A549 (cell line): ENCODE data around the gene ELL3. TPM values are rescaled to one million over a fixed set of nuclear protein-coding genes. Genes with fewer than 3 reads are reported as not detected.

ENCODE experiments used
- ATAC-seq, 2 experiments: fragments of 200-7000 bp in 1 of 2; fragments of >200 bp in 1 of 2; cut with Nextera tagmentation in 1 of 2; cut with Tn5 transposase in 1 of 2; 3 replicates each; pipeline versions ENCODE4 v1.8.0 to v1.9.1; 2018 to 2020; ENCODE audit warnings: mild to moderate bottlenecking in 1 of 2, moderate library complexity in 1 of 2
- CTCF ChIA-PET: fragments of 300-600 bp; sonication (Branson Sonifier 250); formaldehyde crosslinking; extraction: SDS; loops from one replicate; lab custom pipeline; 2021; ENCODE audit warnings: antibody characterized with exemption, inconsistent platforms; lab: Yijun Ruan, JAX
- POLR2A ChIA-PET: fragments of 350-600 bp; formaldehyde crosslinking; extraction: SDS; loops from one replicate; lab custom pipeline; 2021; ENCODE audit warnings: antibody characterized with exemption, inconsistent platforms; lab: Yijun Ruan, JAX
- DNase-seq, 2 experiments: peaks; one replicate each; pipeline versions ENCODE4 v3.0.0 to v3.0.0-alpha.2; 2011 to 2016; ENCODE audit warnings: low read depth in 1 of 2, low spot score in 1 of 2
- FAIRE-seq: peaks from 2 replicates; lab custom pipeline; 2011; peaks lifted over from hg19 to GRCh38; lab: Jason Lieb, UNC
- H3K27ac ChIP-seq, 2 experiments: fragments of >200 bp; sonication (Bioruptor Twin); formaldehyde crosslinking; 3 replicates each; pipeline ENCODE4 v1.5.1; 2016 to 2017
- H3K4me1 ChIP-seq: fragments of >200 bp; sonication (Bioruptor Twin); formaldehyde crosslinking; 3 replicates; pipeline ENCODE4 v1.6.1; 2016
- H3K4me2 ChIP-seq: fragments of >200 bp; sonication (Bioruptor Twin); formaldehyde crosslinking; 3 replicates; pipeline ENCODE4 v1.6.1; 2016
- H3K4me3 ChIP-seq: fragments of >200 bp; sonication (Bioruptor Twin); formaldehyde crosslinking; 3 replicates; pipeline ENCODE4 v1.5.1; 2016
- H3K9me3 ChIP-seq: fragments of >200 bp; sonication (Bioruptor Twin); formaldehyde crosslinking; 3 replicates; pipeline ENCODE4 v1.6.1; 2016
- CBX2 ChIP-seq: fragments of 200-600 bp; sonication (generic); IDR thresholded peaks from 2 replicates; pipeline ENCODE4 v1.6.1; 2016; ENCODE audit warnings: low read depth, mild to moderate bottlenecking, borderline replicate concordance
- CHD2 ChIP-seq: fragments of 150-350 bp; IDR thresholded peaks from 2 replicates; pipeline ENCODE4 v1.6.1; 2014; ENCODE audit warnings: low read length; ENCODE audit not compliant: partially characterized antibody
- CTCF ChIP-seq: fragments of >200 bp; sonication (Bioruptor Twin); formaldehyde crosslinking; IDR thresholded peaks from 3 replicates; pipeline ENCODE4 v1.5.1; 2016
- E2F6 ChIP-seq: IDR thresholded peaks from 2 replicates; pipeline ENCODE4 v1.6.1; 2012; ENCODE audit warnings: low read depth, borderline replicate concordance
- EHF ChIP-seq: fragments of 250-450 bp; sonication (Bioruptor Pico); IDR thresholded peaks from 2 replicates; pipeline ENCODE4 v1.5.0; 2020; ENCODE audit warnings: mild to moderate bottlenecking
- ELK1 ChIP-seq: fragments of 150-350 bp; IDR thresholded peaks from 2 replicates; pipeline ENCODE4 v1.6.1; 2014; ENCODE audit warnings: low read depth, mild to moderate bottlenecking, low read length
- EP300 ChIP-seq, 2 experiments: fragments of >200 bp; sonication (Bioruptor Twin); formaldehyde crosslinking; IDR thresholded peaks; 2 replicates in 1 of 2; 3 replicates in 1 of 2; pipeline ENCODE4 v1.6.1; 2016 to 2017
- ESRRA ChIP-seq: fragments of 150-350 bp; IDR thresholded peaks from 2 replicates; pipeline ENCODE4 v1.6.1; 2014; ENCODE audit warnings: mild to moderate bottlenecking, low read length, borderline replicate concordance
- FOSB ChIP-seq: fragments of 250-450 bp; sonication (Bioruptor Pico); IDR thresholded peaks from 2 replicates; pipeline ENCODE4 v1.5.0; 2020; ENCODE audit warnings: mild to moderate bottlenecking, moderate library complexity
- GATA3 ChIP-seq: IDR thresholded peaks from 2 replicates; pipeline ENCODE4 v1.6.1; 2012; ENCODE audit warnings: borderline replicate concordance
- HDAC2 ChIP-seq: fragments of 200-600 bp; sonication (generic); IDR thresholded peaks from 2 replicates; pipeline ENCODE4 v1.6.1; 2016
- HES2 ChIP-seq: fragments of >200 bp; sonication (Bioruptor Twin); formaldehyde crosslinking; IDR thresholded peaks from 2 replicates; pipeline ENCODE4 v1.6.1; 2016
- JUNB ChIP-seq: fragments of >200 bp; sonication (Bioruptor Twin); formaldehyde crosslinking; IDR thresholded peaks from 2 replicates; pipeline ENCODE4 v1.6.1; 2016
- KDM1A ChIP-seq: fragments of 200-600 bp; sonication (generic); IDR thresholded peaks from 2 replicates; pipeline ENCODE4 v1.6.1; 2016; ENCODE audit warnings: low read depth, mild to moderate bottlenecking
- KDM5A ChIP-seq: fragments of 200-600 bp; sonication (generic); IDR thresholded peaks from 2 replicates; pipeline ENCODE4 v1.6.1; 2016; ENCODE audit warnings: antibody characterized with exemption, mild to moderate bottlenecking
- MAFK ChIP-seq: fragments of 450-650 bp; IDR thresholded peaks from 2 replicates; pipeline ENCODE4 v1.6.1; 2014; ENCODE audit not compliant: partially characterized antibody
- MAX ChIP-seq: IDR thresholded peaks from 2 replicates; pipeline ENCODE4 v1.6.1; 2012
- NFE2L2 ChIP-seq: fragments of 150-350 bp; conservative IDR thresholded peaks from 2 replicates; pipeline ENCODE4 v1.6.1; 2014; ENCODE audit warnings: low read length
- NPAS2 ChIP-seq: fragments of 250-450 bp; sonication (Bioruptor Pico); IDR thresholded peaks from 2 replicates; pipeline ENCODE4 v1.8.0; 2022; ENCODE audit warnings: mild to moderate bottlenecking, moderate library complexity, borderline replicate concordance
- NR3C1 ChIP-seq: fragments of >200 bp; sonication (Bioruptor Twin); formaldehyde crosslinking; IDR thresholded peaks from 3 replicates; pipeline ENCODE4 v1.6.1; 2017
- PBX3 ChIP-seq: IDR thresholded peaks from 2 replicates; pipeline ENCODE4 v1.6.1; 2012
- RAD21 ChIP-seq, 2 experiments: fragments of >200 bp in 1 of 2; sonication (Bioruptor Twin) in 1 of 2; formaldehyde crosslinking in 1 of 2; IDR thresholded peaks in 1 of 2; conservative IDR thresholded peaks in 1 of 2; 2 replicates in 1 of 2; 3 replicates in 1 of 2; pipeline ENCODE4 v1.6.1; 2012 to 2018; ENCODE audit warnings: inconsistent platforms in 1 of 2
- REST ChIP-seq: fragments of 200-600 bp; sonication (generic); IDR thresholded peaks from 2 replicates; pipeline ENCODE4 v1.6.1; 2016; ENCODE audit warnings: antibody characterized with exemption, mild to moderate bottlenecking, moderate library complexity
- RNF2 ChIP-seq: fragments of 200-600 bp; sonication (generic); IDR thresholded peaks from 2 replicates; pipeline ENCODE4 v1.6.1; 2016; ENCODE audit warnings: low read depth, mild to moderate bottlenecking, antibody characterized with exemption, moderate library complexity, borderline replicate concordance
- SREBF2 ChIP-seq: fragments of 450-650 bp; IDR thresholded peaks from 2 replicates; pipeline ENCODE4 v1.6.1; 2014; ENCODE audit warnings: mild to moderate bottlenecking, moderate library complexity
- TP53 ChIP-seq: fragments of 250-450 bp; sonication (Bioruptor Pico); IDR thresholded peaks from 2 replicates; pipeline ENCODE4 v1.5.0; 2021; ENCODE audit warnings: mild to moderate bottlenecking, moderate library complexity
- ZFP36 ChIP-seq: fragments of 450-650 bp; IDR thresholded peaks from 2 replicates; pipeline ENCODE4 v1.6.1; 2014; ENCODE audit warnings: borderline replicate concordance; ENCODE audit not compliant: partially characterized antibody
- ZNF302 ChIP-seq: fragments of 250-450 bp; sonication (Bioruptor Pico); IDR thresholded peaks from 2 replicates; pipeline ENCODE4 v1.9.0; 2021; ENCODE audit warnings: inconsistent platforms, mild to moderate bottlenecking, moderate library complexity
- WGBS: methylation state at CpG from one replicate; pipeline ENCODE4 v1.1.6; 2017; ENCODE audit errors: missing lambda C conversion rate; 5-methylcytosine and 5-hydroxymethylcytosine counted together
- polyA plus RNA-seq, 4 experiments: library from polyadenylated mRNA; depleted of rRNA in 3 of 4; stranded (reverse); fragments of >200 nt; fragmentation: RNase III in 1 of 4; extraction: RNeasy Plus Mini Kit Qiagen cat#74134 plus additional on column Dnase treatment in 1 of 4; gene quantifications; 2 replicates in 3 of 4; 3 replicates in 1 of 4; pipeline ENCODE4 v1.2.3, GENCODE V29; 2011 to 2017

The ELL3 gene
- polyA plus RNA-seq, 2 of the 4 experiments (the other 2 are of a cell fraction): 1.4 to 2.1 TPM

- peak overlapping the region; percentile 89 to 90; a peak in 4 of 6 replicates for H3K27ac ChIP-seq
- TF ChIP-seq CBX2 (no peak), TP53 (no peak), GATA3 (no peak), JUNB (no peak), RAD21 (conservative IDR thresholded peaks at IDR 0.05 in 1 of 2, IDR thresholded peaks at IDR 0.05 in 1 of 2) (no peak), NR3C1 (no peak), ESRRA (no peak), HES2 (no peak), NFE2L2 (no peak), ELK1 (no peak), CHD2 (no peak), EHF (CRISPR knock-in tag) (no peak), ZFP36 (no peak), SREBF2 (no peak), RNF2 (no peak), REST (no peak), MAX (no peak), KDM5A (no peak), MAFK (no peak)
- TF ChIP-seq, all 56 proteins: peak for 0
- CTCF ChIA-PET: no interaction called here
- H3K9me3 ChIP-seq: no peaks in the 10 kb centered on the region
- no peak overlapping the region for H3K4me3 ChIP-seq
- H3K4me1 ChIP-seq: peaks cover 23% of the 10 kb centered on the region; the same call in 2 of the 3 replicates
- WGBS: 88% methylated on average over 16 of the region's 16 CpGs
- no peak for DNase-seq
- peak; percentile 6 to 14; a peak in 2 of 6 replicates for ATAC-seq
- POLR2A ChIA-PET: interaction anchor here (0.5 to 1.5 kb wide), 2 partner anchors 22 to 313 kb away, joined by 3 to 4 read pairs; partner anchors contain the start of gene ELL3
- peak overlapping the region; percentile 26; the same call in 1 of the 3 replicates for H3K4me2 ChIP-seq
- FAIRE-seq: no peak
Observed at GRCh38 chr15:43799209-43799944, 22.6 kb upstream of the ELL3 start.

- no peak for DNase-seq
- no peak overlapping the region for H3K27ac ChIP-seq
- ChIA-PET POLR2A (interaction anchor here (2.3 kb wide), 1 partner anchor 28 kb away, joined by 5 read pairs; the partner anchor contains the start of gene MFAP1), CTCF (interaction anchor here (3.3 kb wide), 1 partner anchor 19 kb away, joined by 11 read pairs; the partner anchor contains the start of gene ELL3)
- no peak overlapping the region for H3K4me3 ChIP-seq
- no peak for FAIRE-seq
- H3K9me3 ChIP-seq: no peaks in the 10 kb centered on the region
- ATAC-seq: no peak
- peaks cover 30% of the 10 kb centered on the region; the same call in 2 of the 3 replicates for H3K4me1 ChIP-seq
- H3K4me2 ChIP-seq: no peak overlapping the region
- WGBS: 89% methylated on average over 3 of the region's 3 CpGs
- TF ChIP-seq FOSB (CRISPR knock-in tag) (no peak), NR3C1 (no peak), JUNB (no peak), TP53 (no peak), NPAS2 (CRISPR knock-in tag) (no peak), EP300 (IDR thresholded peaks at IDR 0.05) (no peak), HDAC2 (no peak), ZNF302 (CRISPR knock-in tag) (no peak), CTCF (no peak), KDM1A (no peak), MAX (no peak), PBX3 (no peak), E2F6 (no peak)
Observed at GRCh38 chr15:43796566-43796965, 19.8 kb upstream of the ELL3 start.
